ENCODE measurements around the gene ADGRV1.

ADGRV1 gene

GRCh38 chr5:90877049-90877448, 318.5 kb downstream of the ADGRV1 start:
- DNase-seq, result no peak

GRCh38 chr5:90878081-90878480, 319.5 kb downstream of the ADGRV1 start:
- no peak for DNase-seq

- DNase-seq, result no peak
These were observed 320.1 kb downstream of the ADGRV1 start for GRCh38 chr5:90878549-90879196.

GRCh38 chr5:90881626-90882150, 323.1 kb downstream of the ADGRV1 start:
- DNase-seq, result no peak

DNA sequence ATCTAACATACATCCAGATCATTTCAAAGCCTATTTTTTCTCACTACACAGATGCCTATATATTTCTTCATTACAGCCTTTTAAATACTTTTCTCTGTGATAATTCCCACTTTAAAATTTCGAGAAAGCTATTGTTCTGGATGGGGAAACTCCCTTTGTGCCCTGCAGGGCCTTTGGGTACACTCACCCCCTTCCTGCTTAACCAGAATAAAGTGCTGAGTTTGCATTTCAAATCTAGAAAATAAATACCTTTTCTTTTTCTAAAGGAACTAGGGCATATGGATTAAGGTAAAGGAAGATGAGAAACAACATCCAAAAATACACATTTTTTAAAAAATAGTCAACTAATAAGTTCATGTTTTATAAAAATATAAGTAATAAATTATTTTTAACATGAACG, 323.9 kb downstream of the ADGRV1 start:
- no peak for DNase-seq

GRCh38 chr5:90885180-90885868, 326.7 kb downstream of the ADGRV1 start:
- no peak for DNase-seq

DNA sequence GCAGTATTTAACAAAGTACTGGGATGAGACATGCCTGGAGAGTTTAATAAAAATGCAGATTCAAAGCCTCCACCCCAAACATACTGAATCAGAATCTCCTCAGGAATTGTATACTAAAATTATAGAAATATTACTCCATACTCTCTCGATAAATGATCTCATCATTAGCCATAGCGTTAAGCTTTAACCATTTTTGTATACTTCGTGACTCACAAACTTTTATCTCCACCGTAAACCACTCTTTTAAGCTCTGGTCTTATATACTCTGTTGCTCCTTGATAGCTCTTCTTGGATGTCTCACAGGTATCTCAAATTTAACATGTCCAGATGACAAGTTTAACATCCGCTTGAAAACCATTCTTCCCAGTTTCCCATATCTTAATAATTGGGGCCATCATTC, 327.8 kb downstream of the ADGRV1 start:
- DNase-seq, result no peak

- DNase-seq, result no peak
These were observed 330.1 kb downstream of the ADGRV1 start for GRCh38 chr5:90888511-90889324.

- no peak for DNase-seq
These were observed 330.7 kb downstream of the ADGRV1 start for GRCh38 chr5:90889325-90889600.

- DNase-seq, result no peak
These were observed 331.6 kb downstream of the ADGRV1 start for GRCh38 chr5:90890180-90890579.

GRCh38 chr5:90894866-90895420, 336.3 kb downstream of the ADGRV1 start:
- DNase-seq, result no peak

GRCh38 chr5:90897618-90898017, 339.0 kb downstream of the ADGRV1 start:
- DNase-seq, result no peak

GRCh38 chr5:90898326-90899013, 339.9 kb downstream of the ADGRV1 start:
- DNase-seq, result no peak

DNA sequence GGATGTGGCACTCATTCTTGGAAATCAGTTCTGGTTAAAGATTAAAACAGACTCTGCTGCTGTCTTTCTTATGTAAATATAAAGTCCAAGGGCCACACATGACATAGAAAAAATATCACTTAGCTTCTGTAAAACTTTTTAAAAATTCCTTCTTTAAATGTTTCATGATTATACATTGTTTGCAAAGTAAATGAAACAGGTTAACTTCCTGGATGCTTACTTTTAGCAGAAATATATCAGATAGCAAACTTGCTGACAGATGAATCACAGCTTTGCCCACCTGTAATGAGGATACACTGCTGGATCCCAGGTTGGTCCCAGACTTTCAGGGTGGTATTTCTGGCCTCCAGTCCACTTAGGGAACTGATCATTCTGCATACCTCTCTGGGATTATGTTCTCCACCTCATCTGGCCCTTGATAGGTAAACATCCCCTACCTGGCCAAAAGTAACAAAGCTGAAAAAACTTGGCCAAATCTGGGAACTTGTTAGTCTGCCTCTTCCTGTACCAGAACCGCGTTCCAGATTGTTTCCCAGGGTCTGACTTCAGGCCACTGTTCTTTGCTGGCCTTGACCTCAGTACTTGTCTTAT, 340.5 kb downstream of the ADGRV1 start:
- DNase-seq, result no peak

DNA sequence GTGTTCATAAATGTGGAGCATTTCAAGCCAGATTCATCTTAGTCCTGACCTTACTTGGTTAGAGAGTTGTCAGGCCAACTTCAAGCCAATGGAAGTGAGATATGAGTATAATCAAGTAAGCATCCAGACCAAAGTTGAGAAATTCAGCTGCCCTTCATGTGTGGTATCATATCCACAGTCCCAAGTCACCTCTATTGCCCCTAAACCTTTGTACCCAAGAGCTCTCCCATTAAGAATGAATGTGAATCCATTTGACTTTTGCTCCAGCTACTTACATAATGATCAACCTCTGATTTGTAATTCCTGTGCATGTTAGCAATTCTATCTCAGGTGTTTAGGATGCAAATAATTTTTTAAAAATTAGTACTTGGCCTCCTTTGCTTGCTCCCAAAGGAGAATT, 342.7 kb downstream of the ADGRV1 start:
- DNase-seq, result no peak

GRCh38 chr5:90902170-90902569, 343.6 kb downstream of the ADGRV1 start:
- no peak for DNase-seq

DNA sequence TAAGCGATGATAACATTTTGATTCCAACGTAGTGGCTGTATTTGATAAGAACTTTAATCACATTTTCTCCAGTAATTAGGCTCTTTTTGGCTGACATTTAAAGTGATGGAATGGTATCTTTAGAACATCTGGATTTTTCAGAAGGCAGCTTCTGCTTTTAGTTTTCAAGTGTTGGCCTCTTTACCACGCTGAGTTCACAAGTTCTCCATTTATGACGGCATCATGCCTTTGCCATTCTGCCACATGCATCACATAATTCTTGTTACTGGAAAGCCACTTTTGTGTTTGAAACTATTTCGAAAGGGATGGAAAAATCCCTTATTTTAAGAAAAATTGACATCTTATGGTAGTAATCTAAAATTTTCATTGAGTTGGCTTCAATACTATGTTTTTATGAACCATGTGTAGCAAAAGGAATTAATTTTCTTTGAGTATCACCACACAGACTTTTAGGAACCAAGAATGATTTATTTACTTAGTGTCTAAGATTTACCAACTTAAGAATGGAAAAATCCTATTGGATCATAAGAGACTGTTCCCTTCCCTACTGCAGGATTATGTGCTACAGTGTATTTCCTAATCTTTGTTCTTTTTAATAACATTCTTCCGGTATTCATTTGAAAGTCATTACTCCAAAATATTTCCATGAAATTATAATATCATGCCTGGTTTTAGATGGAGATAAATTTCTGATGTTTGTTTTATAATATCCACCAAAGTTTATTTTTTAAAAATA, 344.2 kb downstream of the ADGRV1 start:
- no peak for DNase-seq

GRCh38 chr5:90909101-90909503, 350.5 kb downstream of the ADGRV1 start:
- no peak for DNase-seq

DNA sequence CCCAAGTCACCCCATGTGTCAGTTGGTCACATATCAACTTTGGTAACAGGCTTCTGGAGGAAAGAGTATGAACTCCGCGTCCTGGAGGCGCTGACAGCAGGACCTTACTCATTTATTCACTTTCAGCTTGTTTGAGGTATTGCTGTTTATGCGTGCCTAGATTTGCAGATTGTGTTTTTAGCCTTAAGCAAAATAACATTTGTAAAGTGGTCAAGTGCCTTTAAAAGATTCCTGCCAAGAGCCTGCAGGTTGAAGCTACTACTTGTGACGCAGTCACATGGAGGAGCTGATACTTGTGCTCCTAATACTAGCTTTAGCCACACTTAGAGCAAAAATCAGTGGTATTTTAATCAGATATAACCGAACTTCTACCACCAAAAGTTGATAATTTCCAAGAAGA, 351.3 kb downstream of the ADGRV1 start:
- DNase-seq, result no peak

- no peak for DNase-seq
These were observed 352.6 kb downstream of the ADGRV1 start for GRCh38 chr5:90911169-90911568.

DNA sequence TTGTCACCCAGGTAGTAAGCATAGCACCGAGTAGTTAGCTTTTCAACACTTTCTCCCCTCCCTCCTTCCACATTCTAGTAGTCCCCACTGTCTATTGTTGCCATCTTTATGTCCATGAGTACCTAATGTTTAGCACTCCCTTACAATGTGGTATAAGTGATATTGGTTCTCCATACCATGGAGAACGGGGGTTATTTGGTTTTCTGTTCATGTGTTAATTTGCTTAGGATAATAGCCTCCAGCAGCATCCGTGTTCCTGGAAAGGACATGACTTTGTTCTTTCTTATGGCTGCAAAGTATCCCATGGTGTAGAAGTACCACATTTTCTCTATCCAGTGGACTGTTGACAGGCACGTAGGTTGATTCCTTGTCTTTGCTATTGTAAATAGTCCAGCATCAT, 353.9 kb downstream of the ADGRV1 start:
- no peak for DNase-seq

GRCh38 chr5:90915393-90915792, 356.8 kb downstream of the ADGRV1 start:
- no peak for DNase-seq
